Endothelial cell of umbilical vein (primary cell): Measurements from ENCODE around the gene SNU13. TPM values are rescaled to one million over a fixed set of nuclear protein-coding genes. Genes with fewer than 3 reads are reported as not detected.

Experiments
- BruUV-seq: library from RNA; stranded (reverse); fragments of 400-500 nt; replicated peaks from 2 replicates; lab custom pipeline; 2021; lab: Mats Ljungman, UMichigan
- CTCF ChIA-PET: fragments of 300-600, 350-600 bp; sonication (Branson Sonifier 250); formaldehyde crosslinking; loops from one replicate; lab custom pipeline; 2021; ENCODE audit warnings: antibody characterized with exemption, inconsistent platforms; lab: Charles Lee
- POLR2A ChIA-PET: fragments of 300-600, 350-600 bp; sonication (Branson Sonifier 250); formaldehyde crosslinking; loops from one replicate; lab custom pipeline; 2021; ENCODE audit warnings: antibody characterized with exemption, inconsistent platforms; lab: Charles Lee
- DNase-seq: peaks from one replicate; pipeline ENCODE4 v3.0.0-alpha.2; 2011; ENCODE audit warnings: low read depth, low spot score
- FAIRE-seq: peaks from 2 replicates; lab custom pipeline; 2011; peaks lifted over from hg19 to GRCh38; lab: Jason Lieb, UNC
- H2AFZ ChIP-seq: 2 replicates; pipeline ENCODE4 v1.6.0; 2012; ENCODE audit warnings: low read depth, low read length, control low read depth, inconsistent platforms
- H3K27ac ChIP-seq: 2 replicates; pipeline ENCODE4 v1.5.1; 2011; ENCODE audit warnings: low read depth, mild to moderate bottlenecking, control low read depth, low read length, moderate library complexity; ENCODE audit not compliant: insufficient read depth
- H3K27me3 ChIP-seq, 2 experiments: 2 replicates each; pipeline versions ENCODE4 v1.6.0 to v1.6.1; 2011; ENCODE audit warnings: low read length in 2 of 2, mixed read lengths in 1 of 2; ENCODE audit not compliant: control insufficient read depth in 2 of 2, insufficient read depth in 2 of 2
- H3K36me3 ChIP-seq, 2 experiments: 2 replicates in 1 of 2; 3 replicates in 1 of 2; pipeline ENCODE4 v1.5.1; 2011; ENCODE audit warnings: low read length in 2 of 2, mild to moderate bottlenecking in 1 of 2, moderate library complexity in 1 of 2; ENCODE audit not compliant: control insufficient read depth in 2 of 2, insufficient read depth in 2 of 2; ENCODE audit errors: extremely low read depth in 1 of 2
- H3K4me1 ChIP-seq: 3 replicates; pipeline ENCODE4 v1.5.1; 2011; ENCODE audit warnings: mild to moderate bottlenecking, low read length; ENCODE audit not compliant: control insufficient read depth, insufficient read depth; ENCODE audit errors: extremely low read depth
- H3K4me2 ChIP-seq: 2 replicates; pipeline ENCODE4 v1.6.1; 2011; ENCODE audit warnings: low read length, control low read depth, mixed read lengths; ENCODE audit not compliant: insufficient read depth
- H3K4me3 ChIP-seq, 3 experiments: fragments of 200-600 bp in 1 of 3; sonication (generic), shearing (Covaris generic) in 1 of 3; replicated peaks in 1 of 3; 2 replicates each; pipeline ENCODE4 v1.5.1; 2011 to 2016; ENCODE audit warnings: control low read depth in 3 of 3, low read length in 3 of 3, mild to moderate bottlenecking in 2 of 3, inconsistent platforms in 1 of 3, low read depth in 1 of 3, moderate library complexity in 1 of 3; ENCODE audit not compliant: insufficient read depth in 1 of 3
- H3K79me2 ChIP-seq: 2 replicates; pipeline ENCODE4 v1.6.0; 2012; ENCODE audit warnings: low read length, inconsistent platforms; ENCODE audit not compliant: control insufficient read depth, insufficient read depth
- H3K9ac ChIP-seq: replicated peaks from 2 replicates; pipeline ENCODE3; 2011; ENCODE audit warnings: low read length, control low read depth; ENCODE audit not compliant: insufficient read depth; ENCODE audit errors: extremely low read depth
- H3K9me1 ChIP-seq: replicated peaks from 3 replicates; pipeline ENCODE4 v1.6.0; 2011; ENCODE audit warnings: mild to moderate bottlenecking, low read length; ENCODE audit not compliant: control insufficient read depth, insufficient read depth; ENCODE audit errors: extremely low read depth
- H3K9me3 ChIP-seq: replicated peaks from 2 replicates; pipeline ENCODE4 v1.5.1; 2012; ENCODE audit warnings: low read length, inconsistent platforms; ENCODE audit not compliant: control insufficient read depth, insufficient read depth
- H4K20me1 ChIP-seq: replicated peaks from 2 replicates; pipeline ENCODE3; 2011; ENCODE audit warnings: mild to moderate bottlenecking, low read length; ENCODE audit not compliant: control insufficient read depth, insufficient read depth; ENCODE audit errors: extremely low read depth
- EZH2 ChIP-seq: IDR thresholded peaks from 2 replicates; pipeline ENCODE4 v1.6.1; 2012; ENCODE audit warnings: borderline replicate concordance, low read depth, mild to moderate bottlenecking, moderate library complexity, low read length, inconsistent platforms; ENCODE audit not compliant: severe bottlenecking
- FOS ChIP-seq: IDR thresholded peaks from 2 replicates; pipeline ENCODE4 v1.6.1; 2011; ENCODE audit warnings: mild to moderate bottlenecking, low read length, moderate library complexity, borderline replicate concordance; ENCODE audit not compliant: insufficient read depth
- GATA2 ChIP-seq: IDR thresholded peaks from 2 replicates; pipeline ENCODE4 v1.7.0; 2011; ENCODE audit warnings: low read depth, mild to moderate bottlenecking, moderate library complexity, mixed read lengths, low read length; ENCODE audit not compliant: insufficient read length, insufficient read depth
- JUN ChIP-seq: IDR thresholded peaks from 2 replicates; pipeline ENCODE4 v1.6.1; 2011; ENCODE audit warnings: borderline replicate concordance, low read depth; ENCODE audit not compliant: insufficient read length, insufficient read depth
- MYC ChIP-seq: IDR thresholded peaks from one replicate; pipeline ENCODE4 v1.6.1; 2011; ENCODE audit warnings: mild to moderate bottlenecking, low read depth, low read length
- POLR2A ChIP-seq: IDR thresholded peaks from 2 replicates; pipeline ENCODE4 v1.6.1; 2012; ENCODE audit warnings: low read depth, mild to moderate bottlenecking, control low read depth, low read length
- POLR2AphosphoS5 ChIP-seq: IDR thresholded peaks from 2 replicates; pipeline ENCODE4 v1.6.1; 2012; ENCODE audit warnings: low read depth, mild to moderate bottlenecking, control low read depth, low read length, moderate library complexity; ENCODE audit not compliant: insufficient read depth
- dilution Hi-C: fragments of 300-500 bp; cut with MboI; formaldehyde crosslinking; loops from one replicate; pipeline ENCODE4 v1.15.0; 2019; ENCODE audit warnings: low sequenced_read_pairs; ENCODE audit not compliant: extremely low pct_ligation_motif_present
- intact Hi-C: fragments of 100-400 bp; cut with micrococcal nuclease; formaldehyde crosslinking; loops from one replicate; pipeline ENCODE4 v1.10.0; 2022
- polyA plus RNA-seq, 4 experiments: library from polyadenylated mRNA; depleted of rRNA in 3 of 4; stranded (reverse) in 3 of 4; unstranded in 1 of 4; fragments of >200 nt; gene quantifications; 2 replicates each; pipeline versions ENCODE4 v1.2.1 to v1.2.3, GENCODE V29; 2011 to 2012; ENCODE audit warnings: missing spikeins in 1 of 4
- total RNA-seq: library from RNA; stranded (reverse); gene quantifications from 2 replicates; pipeline ENCODE4 v1.2.3, GENCODE V29; 2021
- TF ChIP-seq, protein P1 (sequence below): IDR thresholded peaks from 2 replicates; pipeline ENCODE4 v1.6.1; 2011; ENCODE audit not compliant: insufficient read depth, insufficient read length
- TF ChIP-seq, protein P2 (sequence below), 2 donors: IDR thresholded peaks; 1 replicate in 1 of 2; 2 replicates in 1 of 2; pipeline ENCODE4 v1.5.1; 2011; ENCODE audit warnings: low read length in 2 of 2, mild to moderate bottlenecking in 2 of 2, moderate library complexity in 2 of 2, control low read depth in 1 of 2, inconsistent platforms in 1 of 2, low read depth in 1 of 2; ENCODE audit not compliant: insufficient read depth in 1 of 2; ENCODE audit errors: extremely low read depth in 1 of 2

The SNU13 gene
- total and polyA plus RNA-seq, 2 donors (not counting 3 experiments of a cell fraction or from before 2014, with no cell fraction given), result 138 to 194 TPM

DNA sequence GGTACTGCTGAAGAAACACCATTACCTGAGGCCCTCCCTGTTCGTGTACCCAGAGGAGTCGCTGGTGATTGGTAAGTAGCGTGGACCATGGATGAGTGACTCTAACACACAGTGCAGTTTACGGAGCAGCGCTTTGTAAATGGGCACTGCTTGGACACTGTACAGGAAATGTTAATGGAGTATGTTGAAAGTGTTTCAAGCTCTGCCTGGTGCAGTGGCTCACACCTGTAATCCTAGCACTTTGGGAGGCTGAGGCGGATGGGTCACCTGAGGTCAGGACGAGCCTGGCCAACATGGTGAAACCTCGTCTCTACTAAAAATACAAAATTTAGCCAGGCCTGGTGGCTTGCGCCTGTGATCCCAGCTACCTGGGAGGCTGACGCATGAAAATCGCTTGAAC, 37.8 kb downstream of the SNU13 start:
- H3K36me3 ChIP-seq, result peaks cover 28 to 44% of the 10 kb centered on the region in 2 experiments
- H3K27ac ChIP-seq, result no peak overlapping the region
- intact Hi-C loops (no loop called here), dilution Hi-C loops (no loop called here)
- no peak overlapping the region for H2AFZ ChIP-seq
- H3K4me3 ChIP-seq, result no peak overlapping the region
- H3K9ac ChIP-seq, result no peak overlapping the region
- no peaks in the 10 kb centered on the region for H3K9me1 ChIP-seq
- FAIRE-seq (no peak), DNase-seq (no peak)
- H3K9me3 ChIP-seq, result no peaks in the 10 kb centered on the region
- ChIA-PET POLR2A (interaction anchor here (0.9 kb wide), 1 partner anchor 30 kb away, joined by 6 read pairs; the partner anchor contains the start of genes DESI1 and XRCC6), CTCF (interaction anchor here (1.0 to 1.5 kb wide), 3 partner anchors 10 to 16 kb away, joined by 3 to 10 read pairs (median 3); no protein-coding TSS in a partner anchor)
- H4K20me1 ChIP-seq, result no peaks in the 10 kb centered on the region
- peaks cover 17% of the 10 kb centered on the region for H3K79me2 ChIP-seq
- TF ChIP-seq FOS, result no peak
- no peak for TF ChIP-seq POLR2AphosphoS5
- TF ChIP-seq, protein P1, sequence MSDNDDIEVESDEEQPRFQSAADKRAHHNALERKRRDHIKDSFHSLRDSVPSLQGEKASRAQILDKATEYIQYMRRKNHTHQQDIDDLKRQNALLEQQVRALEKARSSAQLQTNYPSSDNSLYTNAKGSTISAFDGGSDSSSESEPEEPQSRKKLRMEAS, result no peak
- TF ChIP-seq POLR2A, result no peak
- TF ChIP-seq JUN, result no peak
- no peak for TF ChIP-seq GATA2
- TF ChIP-seq MYC, result no peak
- TF ChIP-seq, protein P2, sequence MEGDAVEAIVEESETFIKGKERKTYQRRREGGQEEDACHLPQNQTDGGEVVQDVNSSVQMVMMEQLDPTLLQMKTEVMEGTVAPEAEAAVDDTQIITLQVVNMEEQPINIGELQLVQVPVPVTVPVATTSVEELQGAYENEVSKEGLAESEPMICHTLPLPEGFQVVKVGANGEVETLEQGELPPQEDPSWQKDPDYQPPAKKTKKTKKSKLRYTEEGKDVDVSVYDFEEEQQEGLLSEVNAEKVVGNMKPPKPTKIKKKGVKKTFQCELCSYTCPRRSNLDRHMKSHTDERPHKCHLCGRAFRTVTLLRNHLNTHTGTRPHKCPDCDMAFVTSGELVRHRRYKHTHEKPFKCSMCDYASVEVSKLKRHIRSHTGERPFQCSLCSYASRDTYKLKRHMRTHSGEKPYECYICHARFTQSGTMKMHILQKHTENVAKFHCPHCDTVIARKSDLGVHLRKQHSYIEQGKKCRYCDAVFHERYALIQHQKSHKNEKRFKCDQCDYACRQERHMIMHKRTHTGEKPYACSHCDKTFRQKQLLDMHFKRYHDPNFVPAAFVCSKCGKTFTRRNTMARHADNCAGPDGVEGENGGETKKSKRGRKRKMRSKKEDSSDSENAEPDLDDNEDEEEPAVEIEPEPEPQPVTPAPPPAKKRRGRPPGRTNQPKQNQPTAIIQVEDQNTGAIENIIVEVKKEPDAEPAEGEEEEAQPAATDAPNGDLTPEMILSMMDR (IDR thresholded peaks at IDR 0.05; ENCODE audit: extremely low read depth in 1 of 2, insufficient read depth in 1 of 2, low read depth in 1 of 2, low read length in 2 of 2), result no peak
- no peak for TF ChIP-seq EZH2
- H3K4me2 ChIP-seq, result no peak overlapping the region
- H3K4me1 ChIP-seq, result peaks cover 7% of the 10 kb centered on the region
- no TSS peak for BruUV-seq
- H3K27me3 ChIP-seq, result no peaks in the 10 kb centered on the region
